Urothelium cell line (cell line): ENCODE data around the gene GSC.

Experiments used
- DNase-seq: peaks from one replicate; pipeline ENCODE4 v3.0.0; 2011; ENCODE audit warnings: low spot score, mixed read lengths
- FAIRE-seq: peaks from 2 replicates; lab custom pipeline; 2011; peaks lifted over from hg19 to GRCh38; lab: Jason Lieb, UNC

The GSC gene

GRCh38 chr14:94772548-94772947 is 2.6 kb upstream of the GSC start:
- FAIRE-seq (no peak), DNase-seq (no peak)

- no peak for FAIRE-seq
- DNase-seq, result no peak
Measured at GRCh38 chr14:94771906-94772490, 2.1 kb upstream of the GSC start.

- no peak for FAIRE-seq
- DNase-seq, result no peak
Measured at GRCh38 chr14:94771158-94771905, 1.4 kb upstream of the GSC start.

- DNase-seq, result no peak
- FAIRE-seq, result no peak
Measured at GRCh38 chr14:94770815-94771157, 873 bp upstream of the GSC start.

GRCh38 chr14:94770251-94770749 is 387 bp upstream of the GSC start:
- no peak for FAIRE-seq
- DNase-seq, result no peak

GRCh38 chr14:94768521-94769390 is 1.2 kb downstream of the GSC start:
- FAIRE-seq, result no peak
- DNase-seq, result no peak

GRCh38 chr14:94768141-94768520 is 1.8 kb downstream of the GSC start:
- no peak for FAIRE-seq
- no peak for DNase-seq

- FAIRE-seq (no peak), DNase-seq (no peak)
Measured at GRCh38 chr14:94767321-94767878, 2.5 kb downstream of the GSC start.

GRCh38 chr14:94764573-94764972 is 5.3 kb downstream of the GSC start:
- DNase-seq (no peak), FAIRE-seq (no peak)

GRCh38 chr14:94762431-94762830 is 7.5 kb downstream of the GSC start:
- DNase-seq, result no peak
- no peak for FAIRE-seq

- no peak for DNase-seq
- no peak for FAIRE-seq
Measured at GRCh38 chr14:94761997-94762377, 7.9 kb downstream of the GSC start.

- no peak for DNase-seq
- FAIRE-seq, result no peak
Measured at GRCh38 chr14:94761348-94761996, 8.4 kb downstream of the GSC start.

GRCh38 chr14:94756310-94756882 is 13.5 kb downstream of the GSC start:
- no peak for FAIRE-seq
- no peak for DNase-seq

GRCh38 chr14:94754391-94754942 is 15.4 kb downstream of the GSC start:
- DNase-seq, result no peak
- no peak for FAIRE-seq

- FAIRE-seq (no peak), DNase-seq (no peak)
Measured at GRCh38 chr14:94752591-94753436, 17.1 kb downstream of the GSC start.

- DNase-seq (no peak), FAIRE-seq (no peak)
Measured at GRCh38 chr14:94751956-94752355, 18.0 kb downstream of the GSC start.

- FAIRE-seq (no peak), DNase-seq (no peak)
Measured at GRCh38 chr14:94751321-94751720, 18.6 kb downstream of the GSC start.

- DNase-seq (no peak), FAIRE-seq (no peak)
Measured at GRCh38 chr14:94750371-94750770, 19.5 kb downstream of the GSC start.

- DNase-seq (peak; percentile 43), FAIRE-seq (no peak)
Measured at GRCh38 chr14:94748667-94749347, 21.1 kb downstream of the GSC start.
